ENCODE measurements around the gene TBX3.

TBX3 gene

GRCh38 chr12:114696443-114697242, 12.7 kb upstream of the TBX3 start:
- DNase-seq, result no peak

GRCh38 chr12:114695305-114695592, 11.3 kb upstream of the TBX3 start:
- DNase-seq, result no peak

DNA sequence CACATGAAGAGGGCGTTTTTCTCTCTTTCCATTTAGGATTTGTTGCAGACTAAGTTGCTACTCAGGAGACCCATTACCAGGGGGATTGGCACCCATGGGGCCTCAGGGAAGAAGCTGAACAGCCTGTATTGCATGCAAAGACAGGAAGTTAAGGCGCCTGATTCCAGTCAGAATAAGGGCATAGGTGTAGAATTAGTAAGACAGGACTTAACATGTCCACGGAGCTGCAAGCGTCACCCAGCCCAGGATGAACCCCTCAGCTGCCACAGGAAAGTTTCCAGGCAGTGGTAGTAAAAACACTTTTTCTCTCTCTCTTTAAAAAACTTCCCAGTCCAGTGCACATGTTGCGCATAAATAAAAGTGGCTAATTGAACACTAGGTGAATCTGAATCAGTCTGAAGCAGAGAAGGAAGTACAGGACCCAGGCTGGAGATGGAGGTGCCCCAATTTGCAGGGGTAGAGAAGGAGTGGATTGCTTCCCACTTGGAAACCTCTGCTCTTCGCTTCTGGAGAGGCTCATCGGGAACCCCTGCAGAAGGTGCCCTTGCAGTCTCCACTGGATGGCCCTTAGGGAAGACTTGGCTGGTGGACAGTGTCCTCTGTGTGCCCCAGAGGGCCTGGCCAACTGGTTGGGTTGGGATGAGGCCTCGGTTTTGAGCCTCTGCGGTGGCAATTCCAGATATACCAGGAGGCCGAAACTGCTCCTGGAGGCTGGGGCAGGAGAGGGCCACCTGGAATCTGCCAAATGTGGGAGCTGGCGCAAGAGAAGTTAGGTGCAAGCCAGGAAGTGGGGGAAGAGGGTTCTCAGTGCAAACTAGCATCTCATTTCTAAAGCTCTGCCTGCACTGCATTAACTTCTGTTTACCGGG, 10.7 kb upstream of the TBX3 start:
- DNase-seq, result no peak

- no peak for DNase-seq
These were observed 9.6 kb upstream of the TBX3 start for GRCh38 chr12:114693532-114693931.

- no peak for DNase-seq
These were observed 9.1 kb upstream of the TBX3 start for GRCh38 chr12:114693059-114693531.

DNA sequence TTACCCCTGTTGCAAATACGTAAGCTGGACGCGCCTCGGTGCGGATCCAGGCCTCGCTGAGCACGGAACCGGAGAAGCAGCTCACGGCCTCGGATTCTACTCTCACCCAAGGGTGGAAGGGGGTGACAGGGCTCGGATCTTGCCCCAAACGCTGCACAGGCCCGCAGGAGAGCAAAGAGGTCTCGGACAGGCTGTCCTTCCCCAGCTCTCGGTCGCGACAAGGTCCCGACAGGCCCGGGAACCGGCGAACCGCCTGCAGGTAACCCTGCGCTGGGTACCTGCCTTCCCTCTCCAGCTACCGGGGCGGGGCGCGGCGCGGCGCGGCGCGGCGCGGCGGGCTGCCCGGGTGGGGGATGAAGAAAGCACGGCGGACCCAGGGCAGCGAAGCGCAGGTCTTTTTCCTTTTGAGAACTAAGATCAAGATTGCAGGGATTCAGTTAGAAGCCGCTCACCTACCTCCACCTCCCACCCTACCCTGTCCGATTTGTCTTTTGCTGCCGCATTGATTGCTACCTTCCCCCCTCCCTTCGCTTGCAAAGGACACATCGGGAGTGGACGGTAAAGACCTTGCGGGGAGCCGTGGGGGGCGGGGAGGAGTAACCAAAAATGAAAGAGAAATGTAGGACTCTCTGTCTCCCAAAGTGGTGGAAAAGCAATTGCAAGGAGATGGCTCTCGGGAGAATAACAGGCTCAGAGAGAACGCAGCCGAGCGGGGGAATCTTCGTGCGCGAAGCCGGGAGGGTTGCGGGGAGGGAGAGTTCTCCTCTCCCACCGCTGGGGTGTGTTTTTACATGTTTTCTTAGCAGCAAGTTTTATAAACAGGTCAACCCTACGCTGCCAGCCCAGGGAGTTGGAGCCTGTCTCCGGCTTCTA, 8.4 kb upstream of the TBX3 start:
- no peak for DNase-seq

GRCh38 chr12:114691763-114692185, 7.8 kb upstream of the TBX3 start:
- DNase-seq, result no peak

DNA sequence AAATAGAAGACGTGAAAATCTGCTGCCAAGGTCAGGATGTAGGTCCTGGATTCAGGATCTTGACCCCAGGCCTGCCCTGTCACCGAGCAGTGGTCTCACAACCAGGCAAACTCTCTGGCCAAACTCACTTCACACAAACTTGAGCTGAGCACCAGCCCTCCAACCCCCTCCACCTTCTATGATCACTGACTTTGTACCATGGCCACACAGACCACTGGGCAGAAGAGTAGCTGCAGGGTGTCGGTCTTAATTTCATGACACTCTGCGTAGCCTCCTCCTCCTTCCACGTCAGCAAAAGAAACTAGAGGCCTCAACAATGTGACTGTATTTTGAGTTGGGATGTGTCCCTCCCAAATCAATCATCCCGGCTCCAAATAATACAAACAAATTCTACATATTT, 7.2 kb upstream of the TBX3 start:
- DNase-seq, result no peak

GRCh38 chr12:114690267-114691135, 6.5 kb upstream of the TBX3 start:
- DNase-seq, result no peak

DNA sequence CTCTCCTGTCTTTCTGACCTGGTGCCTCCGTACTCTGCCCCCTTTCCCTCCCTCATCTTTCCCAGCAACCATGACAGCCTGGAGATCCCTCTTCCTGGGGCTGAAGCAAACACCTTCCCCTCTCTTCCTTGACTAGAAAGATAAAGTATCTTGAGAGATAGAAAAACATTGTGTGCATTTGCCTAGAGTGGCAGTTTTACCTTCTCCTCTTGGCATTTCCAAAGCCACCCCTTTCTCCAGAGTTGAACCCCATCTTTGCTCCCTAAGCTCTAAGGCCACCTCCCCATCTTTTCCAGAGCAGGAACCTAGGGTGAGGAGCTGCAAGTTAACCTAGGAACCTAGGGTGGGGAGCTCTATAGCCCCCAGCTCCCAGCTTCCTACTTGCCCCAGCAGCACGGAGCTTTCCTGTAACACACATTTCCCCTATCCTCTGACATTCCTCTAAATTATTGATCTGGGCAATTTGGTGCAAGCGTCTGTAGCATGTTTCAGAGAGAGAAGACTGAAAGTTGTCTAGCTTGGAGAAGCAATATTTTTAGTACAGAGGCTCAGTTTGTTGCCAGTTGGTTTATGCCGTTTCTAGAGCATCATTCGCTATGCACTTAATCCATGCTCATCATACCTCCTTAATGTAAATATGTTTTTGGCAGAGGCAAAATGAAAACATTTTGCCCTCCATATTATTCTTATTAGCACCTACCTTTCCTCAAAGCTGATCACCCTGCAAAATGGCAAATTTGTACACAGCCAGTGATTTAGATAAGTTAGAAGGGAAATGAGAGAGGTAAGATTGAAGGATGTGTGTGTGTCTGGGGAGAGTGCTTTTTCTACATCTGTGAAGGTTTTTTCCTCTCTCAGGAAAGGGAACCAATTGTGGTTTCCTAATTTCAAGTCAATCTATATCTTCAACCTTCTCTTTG, 5.4 kb upstream of the TBX3 start:
- DNase-seq, result no peak

DNA sequence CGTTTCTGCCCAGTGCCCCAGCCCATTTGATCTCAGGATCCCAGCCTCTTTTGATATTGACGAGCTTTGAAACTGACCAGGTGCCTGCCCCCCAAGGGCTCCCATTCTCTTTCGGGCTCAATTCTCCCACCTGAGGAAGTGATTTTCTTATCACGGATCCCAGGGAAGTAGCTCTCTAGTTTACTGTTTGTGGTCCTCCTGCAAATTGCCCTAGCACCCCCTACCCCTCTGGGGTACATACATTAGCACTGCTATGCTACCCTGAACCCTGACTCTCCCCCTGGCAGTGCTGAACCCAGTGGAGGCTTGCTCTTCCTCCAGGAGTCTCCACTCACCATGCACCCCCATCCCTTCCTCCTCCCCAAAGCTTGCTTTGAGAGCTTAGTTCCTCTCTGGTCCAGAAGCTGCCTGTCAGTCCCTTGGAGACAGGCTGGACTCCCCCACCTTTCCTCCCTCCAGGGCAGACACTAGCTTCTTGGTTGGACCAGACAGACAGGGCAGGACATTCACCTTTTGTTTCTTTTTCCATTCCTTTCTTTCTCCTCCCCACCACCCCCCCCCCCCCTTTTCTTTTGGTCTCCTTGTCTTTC, 4.4 kb upstream of the TBX3 start:
- no peak for DNase-seq

DNA sequence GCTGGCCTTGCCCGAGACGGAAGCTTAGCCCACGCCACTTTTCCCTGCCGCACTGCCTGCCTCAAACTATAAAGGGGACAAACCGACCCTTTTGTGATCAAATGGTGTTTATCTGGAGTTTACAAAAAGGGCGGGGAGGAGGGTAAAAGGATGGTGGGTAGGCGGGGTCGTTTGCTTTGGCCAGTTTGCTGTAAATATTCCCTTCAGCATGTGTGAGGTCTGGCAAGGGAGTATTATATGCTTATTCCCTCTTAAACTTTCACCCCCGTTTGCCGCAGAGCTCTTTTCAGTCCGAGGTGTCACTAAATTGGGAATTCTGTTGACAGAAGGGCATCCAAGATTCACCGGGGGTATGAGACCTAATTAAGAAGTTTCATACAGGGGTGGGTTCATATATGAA, 3.8 kb upstream of the TBX3 start:
- no peak for DNase-seq

DNA sequence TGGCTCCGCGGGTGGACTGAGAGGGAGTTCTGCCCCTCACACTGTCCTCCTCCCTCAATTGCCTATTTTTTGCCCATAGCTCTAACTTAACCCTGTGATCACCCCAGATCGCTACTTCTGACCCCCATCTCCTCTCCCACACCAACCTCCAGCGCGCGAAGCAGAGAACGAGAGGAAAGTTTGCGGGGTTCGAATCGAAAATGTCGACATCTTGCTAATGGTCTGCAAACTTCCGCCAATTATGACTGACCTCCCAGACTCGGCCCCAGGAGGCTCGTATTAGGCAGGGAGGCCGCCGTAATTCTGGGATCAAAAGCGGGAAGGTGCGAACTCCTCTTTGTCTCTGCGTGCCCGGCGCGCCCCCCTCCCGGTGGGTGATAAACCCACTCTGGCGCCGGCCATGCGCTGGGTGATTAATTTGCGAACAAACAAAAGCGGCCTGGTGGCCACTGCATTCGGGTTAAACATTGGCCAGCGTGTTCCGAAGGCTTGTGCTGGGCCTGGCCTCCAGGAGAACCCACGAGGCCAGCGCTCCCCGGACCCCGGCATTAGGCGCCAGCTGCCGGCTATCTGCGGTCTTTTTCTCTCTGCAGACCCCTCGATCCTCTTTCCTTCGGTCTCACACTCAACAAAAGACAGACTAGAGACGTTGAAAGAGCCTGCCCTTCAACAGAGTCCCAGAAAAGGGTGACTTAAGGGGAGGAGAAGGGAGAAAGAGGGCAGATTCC, 3.0 kb upstream of the TBX3 start:
- DNase-seq, result no peak

GRCh38 chr12:114686426-114686772, 2.4 kb upstream of the TBX3 start:
- DNase-seq, result no peak

GRCh38 chr12:114685869-114686268, 1.9 kb upstream of the TBX3 start:
- no peak for DNase-seq

- DNase-seq, result no peak
These were observed 1.4 kb upstream of the TBX3 start for GRCh38 chr12:114685320-114685781.

- DNase-seq, result no peak
These were observed 897 bp upstream of the TBX3 start for GRCh38 chr12:114684870-114685273.

DNA sequence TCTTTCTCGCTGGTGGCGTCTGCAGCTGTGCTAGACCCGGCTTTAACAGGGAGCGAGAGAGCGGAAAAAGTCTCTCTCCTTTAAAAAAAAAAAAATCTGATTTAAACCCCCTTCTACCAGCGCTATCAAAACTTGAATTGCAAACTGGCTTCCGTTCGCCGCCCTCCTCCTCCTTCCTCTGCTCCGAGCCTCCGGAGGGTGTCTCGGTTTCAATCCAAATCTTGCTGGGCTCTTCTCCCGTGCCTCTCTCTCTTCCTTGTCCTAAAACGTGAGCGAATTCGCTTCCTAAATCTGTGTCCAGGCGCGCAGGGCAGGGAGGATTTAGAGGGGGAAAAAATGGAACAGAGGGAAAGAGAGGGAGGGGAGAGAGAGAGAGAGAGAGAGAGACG, 272 bp downstream of the TBX3 start:
- no peak for DNase-seq

DNA sequence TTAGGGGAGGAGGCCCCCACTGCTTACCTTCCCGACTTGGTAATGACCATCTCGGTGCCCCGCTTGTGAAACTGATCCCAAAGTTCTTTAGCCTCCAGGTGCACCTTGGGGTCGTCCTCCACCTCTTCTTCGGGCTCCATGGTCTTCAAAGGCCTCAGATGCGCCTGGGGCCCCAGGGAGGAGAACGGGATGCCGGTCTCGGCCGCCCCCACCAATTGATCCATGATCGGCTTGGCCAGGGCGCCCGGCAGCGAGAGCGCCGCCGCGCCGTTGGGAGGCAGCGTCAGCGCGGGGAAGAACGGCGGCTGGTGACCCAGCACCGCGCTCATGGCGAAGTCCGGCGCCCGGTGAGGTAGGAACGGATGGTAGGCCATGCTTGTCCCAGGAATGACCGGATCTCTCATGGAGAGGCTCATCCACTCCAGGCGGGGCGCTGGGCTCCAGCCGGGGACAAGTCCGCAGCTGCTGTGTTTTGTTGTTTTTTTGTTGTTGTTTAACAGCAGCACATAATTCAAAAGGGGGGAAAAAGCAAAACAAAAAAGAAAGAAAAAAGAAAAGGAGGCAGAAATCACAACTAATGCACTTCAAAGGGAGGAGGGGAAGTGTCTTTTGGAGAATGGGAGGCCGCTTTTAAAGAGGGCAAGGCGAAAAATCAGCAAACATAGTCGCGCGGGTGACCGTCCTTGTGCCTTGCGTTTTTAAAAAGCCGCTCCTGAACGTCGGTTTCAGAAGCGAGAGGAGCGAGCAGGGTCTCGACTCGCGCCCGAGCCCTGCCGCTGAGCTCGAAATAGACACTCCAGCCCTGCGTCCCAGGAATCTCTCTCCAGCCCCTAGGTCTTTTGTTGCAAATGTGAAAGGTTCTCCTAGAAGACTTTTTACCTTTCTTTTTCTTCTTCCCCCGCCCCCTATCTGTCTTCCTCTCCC, 928 bp downstream of the TBX3 start:
- no peak for DNase-seq
